Keratinocyte (primary cell): Measurements from ENCODE around the gene VKORC1. TPM values are rescaled to one million over a fixed set of nuclear protein-coding genes. Genes with fewer than 3 reads are reported as not detected.

Experiments used
- DNase-seq: peaks from one replicate; pipeline ENCODE4 v3.0.0-alpha.2; 2011; ENCODE audit warnings: low read depth, missing footprints, low spot score
- FAIRE-seq: peaks from 2 replicates; lab custom pipeline; 2011; peaks lifted over from hg19 to GRCh38; lab: Jason Lieb, UNC
- H2AFZ ChIP-seq: 2 replicates; pipeline ENCODE4 v1.6.0; 2012; ENCODE audit warnings: low read length, control low read depth, inconsistent platforms; ENCODE audit not compliant: control insufficient read depth
- H3K27ac ChIP-seq: 2 replicates; pipeline ENCODE4 v1.5.1; 2011; ENCODE audit warnings: low read length; ENCODE audit not compliant: control insufficient read depth, insufficient read depth
- H3K27me3 ChIP-seq: 3 replicates; pipeline ENCODE4 v1.6.0; 2011; ENCODE audit warnings: low read length; ENCODE audit not compliant: control insufficient read depth, insufficient read depth; ENCODE audit errors: extremely low read depth
- H3K36me3 ChIP-seq, 2 experiments: 2 replicates in 1 of 2; 3 replicates in 1 of 2; pipeline ENCODE4 v1.5.1; 2011; ENCODE audit warnings: low read length in 2 of 2, mild to moderate bottlenecking in 1 of 2; ENCODE audit not compliant: control insufficient read depth in 2 of 2, insufficient read depth in 2 of 2; ENCODE audit errors: extremely low read depth in 1 of 2
- H3K4me1 ChIP-seq: 3 replicates; pipeline ENCODE4 v1.5.1; 2011; ENCODE audit warnings: low read length; ENCODE audit not compliant: control insufficient read depth, insufficient read depth; ENCODE audit errors: extremely low read depth
- H3K4me2 ChIP-seq: 3 replicates; pipeline ENCODE4 v1.6.0; 2011; ENCODE audit warnings: low read depth, low read length; ENCODE audit not compliant: control insufficient read depth, insufficient read depth; ENCODE audit errors: extremely low read depth
- H3K4me3 ChIP-seq, 3 experiments: fragments of 200-600 bp in 1 of 3; sonication (generic) in 1 of 3; 2 replicates in 2 of 3; 3 replicates in 1 of 3; pipeline ENCODE4 v1.5.1; 2011 to 2016; ENCODE audit warnings: low read length in 3 of 3, mild to moderate bottlenecking in 3 of 3, control low read depth in 2 of 3, inconsistent platforms in 1 of 3, low read depth in 1 of 3, mixed read lengths in 1 of 3, mixed run types in 1 of 3, moderate library complexity in 1 of 3; ENCODE audit not compliant: control insufficient read depth in 2 of 3, insufficient read depth in 2 of 3; ENCODE audit errors: extremely low read depth in 1 of 3
- H3K79me2 ChIP-seq: 2 replicates; pipeline ENCODE4 v1.6.0; 2012; ENCODE audit warnings: low read length; ENCODE audit not compliant: control insufficient read depth, insufficient read depth
- H3K9ac ChIP-seq: 3 replicates; pipeline ENCODE4 v1.6.0; 2011; ENCODE audit warnings: low read length; ENCODE audit not compliant: control insufficient read depth, insufficient read depth; ENCODE audit errors: extremely low read depth
- H3K9me1 ChIP-seq: 3 replicates; pipeline ENCODE4 v1.6.0; 2011; ENCODE audit warnings: low read length; ENCODE audit not compliant: control insufficient read depth, insufficient read depth; ENCODE audit errors: extremely low read depth
- H3K9me3 ChIP-seq: 2 replicates; pipeline ENCODE4 v1.5.1; 2012; ENCODE audit warnings: low read depth, low read length; ENCODE audit not compliant: control insufficient read depth
- H4K20me1 ChIP-seq: 3 replicates; pipeline ENCODE4 v1.6.0; 2011; ENCODE audit warnings: low read length; ENCODE audit not compliant: control insufficient read depth, insufficient read depth; ENCODE audit errors: extremely low read depth
- EZH2 ChIP-seq: IDR thresholded peaks from one replicate; pipeline ENCODE4 v1.6.1; 2012; ENCODE audit warnings: inconsistent platforms, mild to moderate bottlenecking, low read length, moderate library complexity
- dilution Hi-C: fragments of 300-500 bp; cut with MboI; formaldehyde crosslinking; loops from one replicate; pipeline ENCODE4 v1.7.0; 2020; ENCODE audit warnings: low sequenced_read_pairs; ENCODE audit not compliant: extremely low pct_ligation_motif_present
- polyA plus RNA-seq, 5 experiments: library from polyadenylated mRNA; depleted of rRNA in 3 of 5; stranded (reverse) in 3 of 5; stranded (forward) in 1 of 5; unstranded in 1 of 5; fragments of >200 nt; gene quantifications; 1 replicate in 1 of 5; 2 replicates in 3 of 5; 3 replicates in 1 of 5; pipeline versions ENCODE4 v1.2.1 to v1.2.3, GENCODE V29; 2011 to 2012; ENCODE audit warnings: missing spikeins in 2 of 5, low read depth in 1 of 5, low replicate concordance in 1 of 5
- TF ChIP-seq, protein P1 (sequence below), 3 experiments: IDR thresholded peaks in 1 of 3; conservative IDR thresholded peaks in 1 of 3; optimal IDR thresholded peaks in 1 of 3; 2 replicates in 2 of 3; 3 replicates in 1 of 3; pipeline versions ENCODE3 to v1.5.1; 2011; ENCODE audit warnings: low read length in 3 of 3, mild to moderate bottlenecking in 3 of 3, moderate library complexity in 2 of 3, control low read depth in 1 of 3, inconsistent platforms in 1 of 3; ENCODE audit not compliant: insufficient read depth in 2 of 3; ENCODE audit errors: extremely low read depth in 1 of 3

Gene VKORC1
- polyA plus RNA-seq, 1 donor (not counting 4 experiments of a cell fraction or from before 2014, with no cell fraction given) = 73.6 TPM

DNA sequence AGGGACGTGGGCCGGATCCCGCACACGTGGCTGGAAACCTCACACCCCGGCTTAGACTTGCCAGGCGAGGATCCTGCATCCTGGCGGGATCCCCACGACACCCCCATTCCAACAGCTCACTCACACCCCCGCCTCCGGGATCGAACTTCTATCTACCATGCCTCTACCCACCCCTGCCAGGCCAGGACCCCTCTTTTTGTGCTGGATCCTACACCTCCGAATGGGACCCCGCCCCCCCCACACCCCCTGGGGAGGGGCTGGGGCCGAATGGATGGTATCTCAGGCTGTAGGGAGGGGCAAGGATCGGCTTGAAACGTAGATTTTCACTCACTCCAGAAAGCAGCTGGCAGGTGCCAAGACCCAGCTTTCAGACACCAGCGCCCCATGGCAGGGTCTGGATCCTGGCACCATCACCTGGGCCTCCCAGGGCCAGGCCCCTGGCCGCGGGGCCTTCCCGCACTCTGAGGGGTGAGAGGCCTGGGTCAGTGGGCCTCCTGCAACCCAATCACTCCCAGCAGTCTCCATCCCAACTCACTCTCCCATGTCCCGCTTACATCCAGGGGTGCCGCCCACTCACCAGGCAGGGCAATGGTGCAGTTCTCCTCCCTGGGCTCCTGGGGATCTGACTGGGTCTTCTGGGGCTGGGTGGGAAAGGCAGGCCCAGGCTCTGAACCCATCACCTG lies 48.6 kb upstream of the VKORC1 start:
- TF ChIP-seq, protein P1, sequence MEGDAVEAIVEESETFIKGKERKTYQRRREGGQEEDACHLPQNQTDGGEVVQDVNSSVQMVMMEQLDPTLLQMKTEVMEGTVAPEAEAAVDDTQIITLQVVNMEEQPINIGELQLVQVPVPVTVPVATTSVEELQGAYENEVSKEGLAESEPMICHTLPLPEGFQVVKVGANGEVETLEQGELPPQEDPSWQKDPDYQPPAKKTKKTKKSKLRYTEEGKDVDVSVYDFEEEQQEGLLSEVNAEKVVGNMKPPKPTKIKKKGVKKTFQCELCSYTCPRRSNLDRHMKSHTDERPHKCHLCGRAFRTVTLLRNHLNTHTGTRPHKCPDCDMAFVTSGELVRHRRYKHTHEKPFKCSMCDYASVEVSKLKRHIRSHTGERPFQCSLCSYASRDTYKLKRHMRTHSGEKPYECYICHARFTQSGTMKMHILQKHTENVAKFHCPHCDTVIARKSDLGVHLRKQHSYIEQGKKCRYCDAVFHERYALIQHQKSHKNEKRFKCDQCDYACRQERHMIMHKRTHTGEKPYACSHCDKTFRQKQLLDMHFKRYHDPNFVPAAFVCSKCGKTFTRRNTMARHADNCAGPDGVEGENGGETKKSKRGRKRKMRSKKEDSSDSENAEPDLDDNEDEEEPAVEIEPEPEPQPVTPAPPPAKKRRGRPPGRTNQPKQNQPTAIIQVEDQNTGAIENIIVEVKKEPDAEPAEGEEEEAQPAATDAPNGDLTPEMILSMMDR (optimal IDR thresholded peaks at IDR 0.05 in 1 of 3, IDR thresholded peaks at IDR 0.05 in 1 of 3, conservative IDR thresholded peaks at IDR 0.05 in 1 of 3; ENCODE audit: extremely low read depth in 1 of 3, insufficient read depth in 2 of 3, low read length in 3 of 3) = no peak
- TF ChIP-seq EZH2 = no peak
- Histone ChIP-seq H3K9me3 (no peaks in the 10 kb centered on the region), H2AFZ (peak overlapping the region; percentile 93), H3K27ac (no peak overlapping the region), H3K79me2 (no peaks in the 10 kb centered on the region), H3K4me3 (peak overlapping the region in 1 of 3 experiments; percentile 49), H3K9ac (peak overlapping the region; percentile 44), H4K20me1 (no peaks in the 10 kb centered on the region), H3K36me3 (no peaks in the 10 kb centered on the region), H3K4me2 (peak overlapping the region; percentile 66), H3K9me1 (no peaks in the 10 kb centered on the region), H3K27me3 (no peaks in the 10 kb centered on the region), H3K4me1 (peaks cover 34% of the 10 kb centered on the region)
- FAIRE-seq = no peak
- dilution Hi-C loops = no loop called here
- DNase-seq = no peak

DNA sequence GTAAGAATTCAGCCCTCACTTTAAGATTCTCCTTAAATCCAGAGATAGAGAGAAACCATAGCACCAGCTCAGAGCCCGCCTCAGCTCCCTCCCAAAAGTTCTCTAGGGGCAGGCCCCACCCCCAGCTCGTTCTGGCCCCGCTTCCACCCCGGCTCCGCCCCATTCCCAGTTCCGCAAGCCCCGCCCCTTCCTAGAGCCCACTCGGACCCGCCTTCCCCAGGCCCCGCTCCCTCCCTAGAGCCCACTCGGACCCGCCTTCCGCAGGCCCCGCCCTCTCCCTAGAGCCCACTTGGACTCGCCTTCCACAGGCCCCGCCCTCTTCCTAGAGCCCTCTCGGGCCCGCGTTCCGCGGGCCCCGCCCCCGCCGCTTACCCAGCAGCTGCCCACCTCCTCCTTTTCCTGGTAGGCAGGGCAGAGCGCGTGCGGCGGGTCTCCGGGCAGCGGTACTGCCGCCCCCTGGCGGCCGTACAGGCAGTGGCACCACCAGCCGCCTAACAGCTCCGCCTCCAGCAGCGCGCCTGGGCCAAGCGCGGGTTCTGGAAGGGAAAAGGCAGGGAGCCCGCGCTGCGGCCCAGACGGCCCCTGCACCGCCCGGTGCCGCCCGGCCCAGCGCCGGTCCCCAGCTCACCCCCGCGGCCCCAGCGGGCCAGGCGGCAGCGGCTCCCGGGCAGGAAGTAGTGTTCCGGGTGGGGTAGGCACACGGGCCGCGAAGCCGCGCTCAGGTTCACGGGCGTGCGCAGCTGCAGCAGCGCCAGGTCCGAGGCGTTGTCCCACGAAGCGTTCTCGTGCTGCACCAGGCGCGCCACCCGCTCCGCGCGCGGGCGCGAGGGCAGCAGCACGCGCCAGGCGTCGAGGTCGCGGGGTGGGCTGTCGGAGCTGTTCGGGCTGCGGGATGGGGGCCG lies 47.8 kb upstream of the VKORC1 start:
- no peaks in the 10 kb centered on the region for H3K9me1 ChIP-seq
- H3K4me3 ChIP-seq = peak overlapping the region; percentile 13 to 64 (median 53)
- no peaks in the 10 kb centered on the region for H3K27me3 ChIP-seq
- dilution Hi-C loops = no loop called here
- H3K4me2 ChIP-seq = peak overlapping the region; percentile 90
- peaks cover 33% of the 10 kb centered on the region for H3K4me1 ChIP-seq
- H3K27ac ChIP-seq = peak overlapping the region; percentile 85
- no peak for TF ChIP-seq EZH2
- TF ChIP-seq, protein P1 (optimal IDR thresholded peaks at IDR 0.05 in 1 of 3, IDR thresholded peaks at IDR 0.05 in 1 of 3, conservative IDR thresholded peaks at IDR 0.05 in 1 of 3; ENCODE audit: extremely low read depth in 1 of 3, insufficient read depth in 2 of 3, low read length in 3 of 3) = peak; percentile 61 to 96 (median 88)
- H2AFZ ChIP-seq = peak overlapping the region; percentile 93
- DNase-seq (peak; percentile 93), FAIRE-seq (peak; percentile 23)
- H3K79me2 ChIP-seq = no peaks in the 10 kb centered on the region
- H4K20me1 ChIP-seq = no peaks in the 10 kb centered on the region
- H3K9ac ChIP-seq = peak overlapping the region; percentile 69
- no peaks in the 10 kb centered on the region for H3K9me3 ChIP-seq
- H3K36me3 ChIP-seq = no peaks in the 10 kb centered on the region
